Measurements from ENCODE around the gene BCL11B.

The BCL11B gene

DNA sequence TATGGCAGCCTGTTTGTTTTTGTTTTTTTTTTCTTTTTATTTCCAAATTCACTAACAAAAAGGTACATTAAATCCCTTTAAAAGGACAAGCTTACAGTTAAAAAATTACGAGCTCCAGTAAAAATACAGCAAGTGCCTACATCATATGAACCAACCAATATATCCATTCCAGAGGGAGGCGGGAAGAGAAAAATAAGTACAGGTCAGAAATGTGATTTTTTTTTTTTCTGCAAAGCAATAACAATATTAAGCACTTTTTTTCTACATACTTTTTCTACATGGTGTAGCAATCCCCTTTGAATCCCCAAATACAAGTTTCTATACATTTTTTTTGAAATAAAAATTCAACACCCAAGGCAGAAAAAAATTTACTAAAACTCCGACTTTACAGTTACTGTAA, 100.6 kb downstream of the BCL11B start:
- CTCF ChIA-PET = interaction anchor here (0.6 kb wide), 1 partner anchor 1991 kb away, joined by 3 read pairs; no protein-coding TSS in a partner anchor
- POLR2A ChIA-PET = no interaction called here
- no peak for DNase-seq (ENCODE audit: extremely low spot score)
- TF ChIP-seq TARDBP (IDR thresholded peaks at IDR 0.05) = no peak
- TF ChIP-seq SUZ12 (IDR thresholded peaks at IDR 0.05) = no peak
- no peak for TF ChIP-seq HDGF (IDR thresholded peaks at IDR 0.05; ENCODE audit: borderline replicate concordance)
- no peak for TF ChIP-seq SP1 (IDR thresholded peaks at IDR 0.05)
- TF ChIP-seq ZNF384 (IDR thresholded peaks at IDR 0.05) = no peak
- no peak for TF ChIP-seq CTBP1 (IDR thresholded peaks at IDR 0.05; ENCODE audit: borderline replicate concordance)
- no peak for TF ChIP-seq ARNT (IDR thresholded peaks at IDR 0.05)
- no peak for TF ChIP-seq BHLHE40 (IDR thresholded peaks at IDR 0.05; ENCODE audit: borderline replicate concordance)

DNA sequence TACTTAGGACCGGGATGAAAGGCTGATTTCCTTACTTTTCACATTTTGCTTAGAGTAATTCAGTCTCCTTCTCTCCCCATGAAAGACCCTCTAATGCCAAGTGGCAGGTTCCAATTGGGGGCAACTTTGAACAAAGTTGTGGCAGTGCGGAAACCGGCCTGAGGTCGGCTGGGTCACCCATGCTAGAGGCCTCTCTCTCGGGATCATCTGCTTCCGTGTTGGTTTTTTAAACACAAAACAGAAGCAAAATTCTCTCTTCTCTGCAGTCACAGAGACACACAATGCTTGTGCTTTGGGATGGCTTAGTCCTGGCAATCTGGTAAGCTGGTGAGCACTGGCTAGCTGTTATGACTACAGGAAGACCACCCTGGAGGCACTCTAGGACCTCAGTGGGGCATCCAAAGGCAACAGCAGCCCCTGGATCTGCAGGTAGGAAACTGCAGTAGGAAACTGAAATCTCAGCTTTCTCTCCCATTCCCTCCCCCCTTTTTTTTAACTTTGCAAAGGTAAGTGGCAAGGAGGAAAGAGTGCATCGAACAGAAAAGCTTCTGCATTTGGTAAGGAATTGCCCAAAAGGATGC, 102.1 kb downstream of the BCL11B start:
- POLR2A ChIA-PET = no interaction called here
- CTCF ChIA-PET = no interaction called here
- no peak for DNase-seq (ENCODE audit: extremely low spot score)
- TF ChIP-seq CTBP1 (IDR thresholded peaks at IDR 0.05; ENCODE audit: borderline replicate concordance) (no peak), ELF4 (IDR thresholded peaks at IDR 0.05) (no peak), ZNF384 (IDR thresholded peaks at IDR 0.05) (no peak), FOXA1 (IDR thresholded peaks at IDR 0.05) (no peak), BHLHE40 (IDR thresholded peaks at IDR 0.05; ENCODE audit: borderline replicate concordance) (no peak), TARDBP (IDR thresholded peaks at IDR 0.05) (no peak), FOXM1 (IDR thresholded peaks at IDR 0.05; ENCODE audit: borderline replicate concordance) (no peak), ARNT (IDR thresholded peaks at IDR 0.05) (no peak), FOXK2 (IDR thresholded peaks at IDR 0.05) (no peak), SP1 (IDR thresholded peaks at IDR 0.05) (no peak)
- TF ChIP-seq, protein P1, sequence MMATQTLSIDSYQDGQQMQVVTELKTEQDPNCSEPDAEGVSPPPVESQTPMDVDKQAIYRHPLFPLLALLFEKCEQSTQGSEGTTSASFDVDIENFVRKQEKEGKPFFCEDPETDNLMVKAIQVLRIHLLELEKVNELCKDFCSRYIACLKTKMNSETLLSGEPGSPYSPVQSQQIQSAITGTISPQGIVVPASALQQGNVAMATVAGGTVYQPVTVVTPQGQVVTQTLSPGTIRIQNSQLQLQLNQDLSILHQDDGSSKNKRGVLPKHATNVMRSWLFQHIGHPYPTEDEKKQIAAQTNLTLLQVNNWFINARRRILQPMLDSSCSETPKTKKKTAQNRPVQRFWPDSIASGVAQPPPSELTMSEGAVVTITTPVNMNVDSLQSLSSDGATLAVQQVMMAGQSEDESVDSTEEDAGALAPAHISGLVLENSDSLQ (IDR thresholded peaks at IDR 0.05) = no peak

DNA sequence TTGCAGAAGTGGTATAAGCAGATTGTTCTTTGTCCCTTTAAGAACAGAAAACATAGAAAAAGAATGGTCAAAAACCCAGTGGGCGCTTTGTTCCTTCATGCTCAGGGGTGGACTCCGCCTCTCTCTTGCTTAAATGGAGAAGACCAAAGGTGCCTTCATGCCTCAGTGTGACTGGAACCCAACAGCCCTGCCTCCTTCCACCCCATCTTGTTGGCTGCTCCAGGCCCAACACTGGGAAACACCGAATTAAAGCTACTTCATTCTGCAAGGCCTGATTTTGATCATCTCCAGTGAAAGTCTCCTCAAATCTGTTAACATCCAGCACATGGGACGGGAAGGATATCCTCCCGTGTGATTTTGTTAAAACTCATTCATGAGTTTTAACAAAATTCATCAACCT, 103.7 kb downstream of the BCL11B start:
- POLR2A ChIA-PET = interaction anchor here (1.1 kb wide), 1 partner anchor 59 kb away, joined by 3 read pairs; no protein-coding TSS in a partner anchor
- CTCF ChIA-PET = no interaction called here
- no peak for DNase-seq (ENCODE audit: extremely low spot score)
- TF ChIP-seq, protein P1 (IDR thresholded peaks at IDR 0.05) = no peak
- TF ChIP-seq NFRKB (IDR thresholded peaks at IDR 0.05) (no peak), HDGF (IDR thresholded peaks at IDR 0.05; ENCODE audit: borderline replicate concordance) (no peak), ELF4 (IDR thresholded peaks at IDR 0.05) (no peak), L3MBTL2 (conservative IDR thresholded peaks at IDR 0.05) (no peak), CTBP1 (IDR thresholded peaks at IDR 0.05; ENCODE audit: borderline replicate concordance) (no peak)

DNA sequence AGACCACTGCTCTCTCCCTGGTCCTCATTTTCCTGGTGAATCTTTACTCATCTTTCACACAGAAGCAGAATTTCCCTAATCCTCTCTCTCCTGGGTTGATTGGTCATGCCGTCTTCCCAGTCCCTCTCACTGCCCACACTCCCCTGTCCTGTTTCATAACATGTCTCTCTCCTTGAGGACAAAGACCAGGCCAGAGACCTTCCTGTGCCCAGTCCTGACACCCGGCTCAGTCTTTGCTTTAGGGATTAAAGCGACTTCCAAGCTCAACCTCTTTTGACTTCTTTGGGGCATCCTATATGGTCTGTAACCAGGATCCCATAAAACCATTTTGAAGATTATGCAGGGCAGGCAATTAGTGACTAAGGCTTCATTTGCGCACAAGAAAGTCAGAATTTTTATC, 105.5 kb downstream of the BCL11B start:
- DNase-seq (ENCODE audit: extremely low spot score) = no peak
- no peak for TF ChIP-seq FOXK2 (IDR thresholded peaks at IDR 0.05)
- no peak for TF ChIP-seq HDGF (IDR thresholded peaks at IDR 0.05; ENCODE audit: borderline replicate concordance)
- TF ChIP-seq ZNF384 (IDR thresholded peaks at IDR 0.05) = no peak
- no peak for TF ChIP-seq FOXM1 (IDR thresholded peaks at IDR 0.05; ENCODE audit: borderline replicate concordance)
- TF ChIP-seq BHLHE40 (IDR thresholded peaks at IDR 0.05; ENCODE audit: borderline replicate concordance) = no peak
- CTCF ChIA-PET = no interaction called here
- POLR2A ChIA-PET = no interaction called here

DNA sequence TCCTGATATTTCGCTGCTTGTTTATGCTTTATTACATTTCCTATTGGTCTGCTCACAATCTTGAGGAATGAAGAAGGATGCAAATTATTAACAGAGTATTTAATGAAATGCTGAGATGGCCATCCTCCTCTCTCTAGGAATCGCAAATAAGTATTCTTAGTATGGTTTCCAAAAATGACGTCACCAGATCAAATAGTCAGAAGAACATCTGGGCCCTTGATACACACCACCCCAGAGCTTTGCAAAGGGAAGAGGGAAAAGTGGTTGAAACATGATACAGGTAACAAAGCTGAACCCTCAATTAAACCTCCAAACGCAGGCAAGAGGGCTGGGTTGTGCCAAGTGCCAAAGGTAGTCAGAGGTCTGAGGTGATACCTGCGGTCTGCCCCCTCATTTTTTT, 107.3 kb downstream of the BCL11B start:
- ChIA-PET CTCF (no interaction called here), POLR2A (no interaction called here)
- DNase-seq (ENCODE audit: extremely low spot score) = no peak
- TF ChIP-seq CTBP1 (IDR thresholded peaks at IDR 0.05; ENCODE audit: borderline replicate concordance) (no peak), TARDBP (IDR thresholded peaks at IDR 0.05) (no peak), LEF1 (IDR thresholded peaks at IDR 0.05; ENCODE audit: borderline replicate concordance) (no peak), ARNT (IDR thresholded peaks at IDR 0.05) (no peak), FOXM1 (IDR thresholded peaks at IDR 0.05; ENCODE audit: borderline replicate concordance) (no peak), L3MBTL2 (conservative IDR thresholded peaks at IDR 0.05) (no peak), SP1 (IDR thresholded peaks at IDR 0.05) (no peak), ZNF384 (IDR thresholded peaks at IDR 0.05) (no peak), SUZ12 (IDR thresholded peaks at IDR 0.05) (no peak), ELF4 (IDR thresholded peaks at IDR 0.05) (no peak)
- TF ChIP-seq, protein P1 (IDR thresholded peaks at IDR 0.05) = no peak

DNA sequence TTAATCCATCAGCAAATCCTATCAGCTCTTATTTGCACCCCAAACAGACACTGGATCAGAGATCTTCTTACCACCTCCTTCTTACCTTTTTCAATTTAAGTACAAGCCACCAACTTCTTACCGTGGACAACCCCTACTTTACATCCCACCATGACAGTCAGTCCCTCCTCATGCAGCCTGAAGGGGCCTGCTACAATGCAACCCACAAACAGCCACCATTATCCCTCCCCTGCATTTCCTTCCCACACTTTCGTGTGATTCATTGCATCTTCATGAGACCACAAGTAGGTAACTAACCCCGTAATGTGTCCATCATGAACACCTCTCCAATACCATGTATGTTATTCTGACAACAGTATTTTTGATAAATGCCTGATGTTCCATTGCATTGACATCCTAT, 108.6 kb downstream of the BCL11B start:
- ChIA-PET CTCF (no interaction called here), POLR2A (no interaction called here)
- TF ChIP-seq L3MBTL2 (conservative IDR thresholded peaks at IDR 0.05) = no peak
- no peak for TF ChIP-seq FOXK2 (IDR thresholded peaks at IDR 0.05)
- TF ChIP-seq ARNT (IDR thresholded peaks at IDR 0.05) = no peak
- no peak for DNase-seq (ENCODE audit: extremely low spot score)

Measured in HEK293T (cell line).